Neural cell (in vitro differentiated cells): ENCODE results near the gene STAU1. TPM values are rescaled to one million over a fixed set of nuclear protein-coding genes. Genes with fewer than 3 reads are reported as not detected.

Experiments used
- H2AFZ ChIP-seq: fragments of 200-600, 300-800 bp; sonication (generic), shearing (Covaris generic); 2 replicates; pipeline ENCODE4 v1.6.0; 2014; ENCODE audit warnings: low read depth, mild to moderate bottlenecking, antibody characterized with exemption, low read length, moderate library complexity
- H3F3A ChIP-seq: fragments of 200-600 bp; shearing (Covaris generic); 2 replicates; pipeline ENCODE4 v1.6.1; 2016; ENCODE audit warnings: mild to moderate bottlenecking, moderate library complexity, mixed read lengths, antibody characterized with exemption, low read length; ENCODE audit not compliant: insufficient read depth, poor library complexity, severe bottlenecking
- H3K27ac ChIP-seq: fragments of 200-600, 300-800 bp; sonication (generic), shearing (Covaris generic); 2 replicates; pipeline ENCODE4 v1.5.1; 2014; ENCODE audit warnings: mild to moderate bottlenecking, low read length, moderate library complexity
- H3K27me3 ChIP-seq: fragments of 300-800, 200-600 bp; sonication (generic), shearing (Covaris generic); 2 replicates; pipeline ENCODE4 v1.6.0; 2014; ENCODE audit warnings: mild to moderate bottlenecking, low read depth, low read length, moderate library complexity; ENCODE audit not compliant: insufficient read depth
- H3K36me3 ChIP-seq: fragments of 300-800, 200-600 bp; sonication (generic), shearing (Covaris generic); 2 replicates; pipeline ENCODE4 v1.5.1; 2014; ENCODE audit warnings: mild to moderate bottlenecking, antibody characterized with exemption, low read length, moderate library complexity; ENCODE audit not compliant: insufficient read depth
- H3K4me2 ChIP-seq: fragments of 300-800, 200-600 bp; sonication (generic), shearing (Covaris generic); 2 replicates; pipeline ENCODE4 v1.6.0; 2014; ENCODE audit warnings: mild to moderate bottlenecking, low read length
- H3K4me3 ChIP-seq: fragments of 300-800, 200-600 bp; sonication (generic), shearing (Covaris generic); 2 replicates; pipeline ENCODE4 v1.5.1; 2014; ENCODE audit warnings: mild to moderate bottlenecking, low read length, moderate library complexity
- H3K79me2 ChIP-seq: fragments of 200-600 bp; shearing (Covaris generic); replicated peaks from 2 replicates; pipeline ENCODE4 v1.6.0; 2014; ENCODE audit warnings: mild to moderate bottlenecking, low read length, moderate library complexity; ENCODE audit not compliant: insufficient read depth
- H3K9ac ChIP-seq: fragments of 300-800, 200-600 bp; sonication (generic), shearing (Covaris generic); 2 replicates; pipeline ENCODE4 v1.6.1; 2016; ENCODE audit warnings: mild to moderate bottlenecking, low read length, mixed read lengths
- H3K9me2 ChIP-seq: fragments of 200-600 bp; shearing (Covaris generic); 2 replicates; pipeline ENCODE4 v1.6.1; 2016; ENCODE audit warnings: mild to moderate bottlenecking, low read length, mixed read lengths; ENCODE audit not compliant: insufficient read depth
- H3K9me3 ChIP-seq: fragments of 200-600, 300-800 bp; sonication (generic), shearing (Covaris generic); 2 replicates; pipeline ENCODE4 v1.6.1; 2016; ENCODE audit warnings: mild to moderate bottlenecking, mixed run types, low read length, moderate library complexity, mixed read lengths
- H4K20me1 ChIP-seq: fragments of 200-600 bp; shearing (Covaris generic); 2 replicates; pipeline ENCODE4 v1.6.1; 2016; ENCODE audit warnings: mild to moderate bottlenecking, mixed run types; ENCODE audit not compliant: insufficient read depth
- EP300 ChIP-seq: fragments of 450-650 bp; conservative IDR thresholded peaks from 2 replicates; pipeline ENCODE4 v1.6.1; 2014; ENCODE audit warnings: antibody characterized with exemption, mild to moderate bottlenecking, moderate library complexity; ENCODE audit not compliant: poor library complexity, severe bottlenecking
- EZH2 ChIP-seq: fragments of 200-600, 300-800 bp; shearing (Covaris generic), sonication (generic); IDR thresholded peaks from 2 replicates; pipeline ENCODE4 v1.6.1; 2014; ENCODE audit warnings: antibody characterized with exemption, low read length, borderline replicate concordance, mild to moderate bottlenecking; ENCODE audit not compliant: insufficient read depth, poor library complexity, severe bottlenecking
- MXI1 ChIP-seq: fragments of 450-650 bp; conservative IDR thresholded peaks from 2 replicates; pipeline ENCODE4 v1.6.1; 2014; ENCODE audit warnings: antibody characterized with exemption, mild to moderate bottlenecking; ENCODE audit not compliant: poor library complexity, severe bottlenecking
- POLR2AphosphoS5 ChIP-seq: IDR thresholded peaks from 2 replicates; pipeline ENCODE4 v1.6.1; 2012
- RAD21 ChIP-seq: fragments of 450-650 bp; conservative IDR thresholded peaks from 2 replicates; pipeline ENCODE4 v1.6.1; 2014; ENCODE audit warnings: antibody characterized with exemption, mild to moderate bottlenecking, moderate library complexity
- SMC3 ChIP-seq: fragments of 450-650 bp; conservative IDR thresholded peaks from 2 replicates; pipeline ENCODE4 v1.6.1; 2014; ENCODE audit warnings: antibody characterized with exemption, mild to moderate bottlenecking, moderate library complexity; ENCODE audit not compliant: poor library complexity
- TAF1 ChIP-seq: IDR thresholded peaks from 2 replicates; pipeline ENCODE4 v1.6.1; 2012; ENCODE audit warnings: low read depth
- polyA plus RNA-seq: library from polyadenylated mRNA; depleted of rRNA; stranded (reverse); fragments of >200 nt; gene quantifications from 2 replicates; pipeline ENCODE4 v1.2.3, GENCODE V29; 2014
- TF ChIP-seq, protein P1 (sequence below): IDR thresholded peaks from 2 replicates; pipeline ENCODE4 v1.6.1; 2012; ENCODE audit warnings: borderline replicate concordance
- TF ChIP-seq, protein P2 (sequence below): fragments of 450-650 bp; IDR thresholded peaks from 2 replicates; pipeline ENCODE4 v1.5.1; 2014; ENCODE audit warnings: antibody characterized with exemption, mild to moderate bottlenecking, moderate library complexity; ENCODE audit not compliant: poor library complexity, severe bottlenecking

STAU1 gene
- polyA plus RNA-seq, 1 donor from 2014 or later, result 43.1 TPM

DNA sequence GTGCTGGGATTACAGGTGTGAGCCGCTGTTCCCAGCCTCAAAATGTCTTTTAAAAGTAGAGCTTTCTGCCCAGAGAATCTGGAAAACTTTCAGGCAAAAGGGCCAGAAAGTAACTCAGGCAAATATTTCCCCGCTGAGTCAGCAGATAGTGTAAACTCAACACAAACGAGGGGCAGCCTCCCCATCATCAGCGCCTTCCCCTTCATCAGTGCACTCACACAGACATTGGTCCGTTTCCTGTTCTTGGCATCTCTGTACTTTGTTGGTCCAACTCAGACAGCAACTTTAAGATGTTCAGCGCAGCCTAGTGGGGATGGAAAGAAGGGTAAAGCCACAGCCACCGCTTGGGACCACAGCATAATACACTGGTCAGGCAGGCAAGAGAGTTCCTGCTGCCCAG, 72.6 kb downstream of the STAU1 start:
- H3K4me3 ChIP-seq, result no peak overlapping the region
- H3K4me2 ChIP-seq, result no peak overlapping the region

DNA sequence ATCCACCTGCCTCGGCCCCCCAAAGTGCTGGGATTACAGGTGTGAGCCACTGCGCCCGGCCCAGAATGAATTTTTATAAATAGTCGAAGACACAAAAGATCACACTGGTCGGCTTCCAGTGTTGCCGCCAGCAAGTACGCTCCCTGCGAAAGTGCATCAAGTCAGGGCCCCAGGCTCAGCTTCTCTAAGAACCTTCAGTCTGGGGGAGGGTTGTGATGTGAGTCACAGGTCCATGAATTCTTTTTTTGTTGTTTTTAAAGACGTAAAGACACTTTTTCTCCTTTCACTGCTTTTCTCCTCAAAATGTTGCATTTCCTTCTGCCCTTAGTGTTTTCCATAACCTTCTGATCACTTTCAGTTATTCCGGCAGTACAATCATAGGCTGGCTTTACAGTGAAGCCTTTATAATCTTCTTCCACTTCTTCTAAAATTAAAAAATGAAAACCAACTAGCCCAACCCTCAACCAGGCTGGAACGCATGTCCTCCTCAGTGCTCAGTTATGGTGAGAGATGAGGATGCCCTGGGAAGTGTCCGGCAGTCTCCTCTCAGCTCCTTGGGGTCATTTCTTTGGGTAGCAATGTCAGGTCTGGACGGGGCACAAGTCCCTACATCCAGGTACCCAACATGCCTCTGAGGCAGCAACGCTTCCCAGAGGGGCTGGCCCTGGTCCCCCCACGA, 75.4 kb downstream of the STAU1 start:
- Histone ChIP-seq H3K9me3 (no peaks in the 10 kb centered on the region), H3K9me2 (no peaks in the 10 kb centered on the region), H3K79me2 (no peaks in the 10 kb centered on the region), H4K20me1 (no peaks in the 10 kb centered on the region), H3K27me3 (no peaks in the 10 kb centered on the region), H3F3A (no peaks in the 10 kb centered on the region), H3K36me3 (no peaks in the 10 kb centered on the region), H3K9ac (no peak overlapping the region), H3K4me2 (no peak overlapping the region), H3K27ac (no peak overlapping the region), H2AFZ (no peak overlapping the region), H3K4me3 (no peak overlapping the region)
- TF ChIP-seq, protein P1, sequence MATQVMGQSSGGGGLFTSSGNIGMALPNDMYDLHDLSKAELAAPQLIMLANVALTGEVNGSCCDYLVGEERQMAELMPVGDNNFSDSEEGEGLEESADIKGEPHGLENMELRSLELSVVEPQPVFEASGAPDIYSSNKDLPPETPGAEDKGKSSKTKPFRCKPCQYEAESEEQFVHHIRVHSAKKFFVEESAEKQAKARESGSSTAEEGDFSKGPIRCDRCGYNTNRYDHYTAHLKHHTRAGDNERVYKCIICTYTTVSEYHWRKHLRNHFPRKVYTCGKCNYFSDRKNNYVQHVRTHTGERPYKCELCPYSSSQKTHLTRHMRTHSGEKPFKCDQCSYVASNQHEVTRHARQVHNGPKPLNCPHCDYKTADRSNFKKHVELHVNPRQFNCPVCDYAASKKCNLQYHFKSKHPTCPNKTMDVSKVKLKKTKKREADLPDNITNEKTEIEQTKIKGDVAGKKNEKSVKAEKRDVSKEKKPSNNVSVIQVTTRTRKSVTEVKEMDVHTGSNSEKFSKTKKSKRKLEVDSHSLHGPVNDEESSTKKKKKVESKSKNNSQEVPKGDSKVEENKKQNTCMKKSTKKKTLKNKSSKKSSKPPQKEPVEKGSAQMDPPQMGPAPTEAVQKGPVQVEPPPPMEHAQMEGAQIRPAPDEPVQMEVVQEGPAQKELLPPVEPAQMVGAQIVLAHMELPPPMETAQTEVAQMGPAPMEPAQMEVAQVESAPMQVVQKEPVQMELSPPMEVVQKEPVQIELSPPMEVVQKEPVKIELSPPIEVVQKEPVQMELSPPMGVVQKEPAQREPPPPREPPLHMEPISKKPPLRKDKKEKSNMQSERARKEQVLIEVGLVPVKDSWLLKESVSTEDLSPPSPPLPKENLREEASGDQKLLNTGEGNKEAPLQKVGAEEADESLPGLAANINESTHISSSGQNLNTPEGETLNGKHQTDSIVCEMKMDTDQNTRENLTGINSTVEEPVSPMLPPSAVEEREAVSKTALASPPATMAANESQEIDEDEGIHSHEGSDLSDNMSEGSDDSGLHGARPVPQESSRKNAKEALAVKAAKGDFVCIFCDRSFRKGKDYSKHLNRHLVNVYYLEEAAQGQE, result no peak
- TF ChIP-seq MXI1, result no peak
- TF ChIP-seq, protein P2, sequence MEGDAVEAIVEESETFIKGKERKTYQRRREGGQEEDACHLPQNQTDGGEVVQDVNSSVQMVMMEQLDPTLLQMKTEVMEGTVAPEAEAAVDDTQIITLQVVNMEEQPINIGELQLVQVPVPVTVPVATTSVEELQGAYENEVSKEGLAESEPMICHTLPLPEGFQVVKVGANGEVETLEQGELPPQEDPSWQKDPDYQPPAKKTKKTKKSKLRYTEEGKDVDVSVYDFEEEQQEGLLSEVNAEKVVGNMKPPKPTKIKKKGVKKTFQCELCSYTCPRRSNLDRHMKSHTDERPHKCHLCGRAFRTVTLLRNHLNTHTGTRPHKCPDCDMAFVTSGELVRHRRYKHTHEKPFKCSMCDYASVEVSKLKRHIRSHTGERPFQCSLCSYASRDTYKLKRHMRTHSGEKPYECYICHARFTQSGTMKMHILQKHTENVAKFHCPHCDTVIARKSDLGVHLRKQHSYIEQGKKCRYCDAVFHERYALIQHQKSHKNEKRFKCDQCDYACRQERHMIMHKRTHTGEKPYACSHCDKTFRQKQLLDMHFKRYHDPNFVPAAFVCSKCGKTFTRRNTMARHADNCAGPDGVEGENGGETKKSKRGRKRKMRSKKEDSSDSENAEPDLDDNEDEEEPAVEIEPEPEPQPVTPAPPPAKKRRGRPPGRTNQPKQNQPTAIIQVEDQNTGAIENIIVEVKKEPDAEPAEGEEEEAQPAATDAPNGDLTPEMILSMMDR, result no peak
- no peak for TF ChIP-seq SMC3
- TF ChIP-seq EZH2, result no peak
- no peak for TF ChIP-seq EP300
- no peak for TF ChIP-seq POLR2AphosphoS5
- TF ChIP-seq RAD21, result no peak

More for the DNA sequence above, 72.6 kb downstream of the STAU1 start:
- TF ChIP-seq, protein P1, result no peak
- no peak for TF ChIP-seq EZH2
- TF ChIP-seq TAF1, result no peak
- no peak for TF ChIP-seq POLR2AphosphoS5
- TF ChIP-seq MXI1, result no peak
- TF ChIP-seq SMC3, result no peak
- TF ChIP-seq, protein P2, result no peak
- no peak for TF ChIP-seq EP300
- no peak for TF ChIP-seq RAD21
- Histone ChIP-seq H2AFZ (no peak overlapping the region), H3K27me3 (no peaks in the 10 kb centered on the region), H3K9me3 (no peaks in the 10 kb centered on the region), H4K20me1 (no peaks in the 10 kb centered on the region), H3K36me3 (peaks cover 8% of the 10 kb centered on the region), H3K9ac (no peak overlapping the region), H3K79me2 (no peaks in the 10 kb centered on the region), H3K9me2 (no peaks in the 10 kb centered on the region), H3F3A (no peaks in the 10 kb centered on the region), H3K27ac (no peak overlapping the region)
